ENCODE results near the gene ARMC9. TPM values are rescaled to one million over a fixed set of nuclear protein-coding genes. Genes with fewer than 3 reads are reported as not detected.

The ARMC9 gene
- total and polyA plus RNA-seq, 2 of the 13 experiments (the other 11 are each of a cell fraction or from before 2014, with no cell fraction given), result 9.1 to 12.8 TPM

DNA sequence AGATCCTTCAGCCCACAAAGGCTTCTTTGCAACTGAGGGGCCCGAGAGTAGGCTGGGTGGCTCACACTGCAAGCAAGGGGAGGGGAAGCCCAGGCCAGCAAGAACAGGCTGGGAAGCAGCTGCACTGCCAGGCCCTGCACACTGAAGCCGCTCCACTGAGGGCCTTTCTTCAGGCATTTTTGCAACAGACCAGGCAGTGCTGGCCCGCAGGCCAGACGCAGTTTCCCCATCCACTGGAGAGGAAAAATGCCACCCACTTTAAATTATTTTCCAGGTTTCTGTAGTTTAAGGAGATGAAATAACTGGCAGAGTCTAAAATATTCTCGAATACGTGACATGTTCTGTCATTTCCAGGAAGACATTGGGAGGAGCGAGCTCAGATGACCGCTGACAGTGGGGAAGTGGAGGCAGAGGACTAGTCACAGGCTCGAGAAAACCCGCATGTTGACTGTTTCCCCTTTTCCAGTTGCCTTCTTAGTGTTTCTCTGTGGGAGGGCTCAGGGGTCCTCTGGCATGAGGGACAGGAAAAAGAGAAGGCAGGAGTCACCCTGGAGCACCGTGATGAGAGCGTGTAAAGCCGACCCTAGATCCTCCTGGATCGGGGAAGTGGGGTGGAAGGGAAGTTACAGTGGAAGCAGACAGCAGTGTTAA is 143.8 kb downstream of the ARMC9 start:
- Histone ChIP-seq H3K79me2 (ENCODE audit: insufficient read depth, low read length) (no peaks in the 10 kb centered on the region), H2AFZ (ENCODE audit: low read length) (no peak overlapping the region), H3K36me3 (replicated peaks in 1 of 2; ENCODE audit: control insufficient read depth in 1 of 2, insufficient read depth in 2 of 2, low read length in 2 of 2) (no peaks in the 10 kb centered on the region), H4K20me1 (ENCODE audit: insufficient read depth, low read length) (no peaks in the 10 kb centered on the region), H3K4me1 (ENCODE audit: insufficient read depth, low read length) (peaks cover 10% of the 10 kb centered on the region), H3K27ac (ENCODE audit: extremely low read length, insufficient read depth, low read length) (no peak overlapping the region), H3K4me2 (ENCODE audit: low read depth, low read length) (no peak overlapping the region), H3K4me3 (replicated peaks in 1 of 3; ENCODE audit: insufficient read depth in 1 of 3, low read depth in 2 of 3, low read length in 3 of 3) (no peak overlapping the region), H3K9me3 (ENCODE audit: low read length) (no peaks in the 10 kb centered on the region), H3K27me3 (ENCODE audit: control insufficient read depth in 1 of 2, insufficient read depth in 2 of 2, low read length in 2 of 2) (no peaks in the 10 kb centered on the region), H3K9ac (ENCODE audit: insufficient read depth, low read depth, low read length) (no peak overlapping the region)
- no TSS peak for BruUV-seq (replicated peaks)
- in situ Hi-C loops (cut with HindIII; ENCODE audit: extremely low pct_ligation_motif_present, low pct_unique_long_range_greater_than_20kb), result no loop called here
- intact Hi-C loops (cut with micrococcal nuclease; ENCODE audit: unreplicated experiment), result no loop called here
- no peak for DNase-seq (ENCODE audit: low spot score)
- TF ChIP-seq ZSCAN9 (CRISPR knock-in tag; IDR thresholded peaks at IDR 0.05; ENCODE audit: borderline replicate concordance) (no peak), ZNF468 (CRISPR knock-in tag; IDR thresholded peaks at IDR 0.05) (no peak), DR1 (CRISPR knock-in tag; IDR thresholded peaks at IDR 0.05) (no peak), ZNF839 (CRISPR knock-in tag; IDR thresholded peaks at IDR 0.05; ENCODE audit: borderline replicate concordance) (no peak), DNMT3B (CRISPR knock-in tag; conservative IDR thresholded peaks at IDR 0.05) (no peak), TAF1 (CRISPR knock-in tag; IDR thresholded peaks at IDR 0.05) (no peak), XBP1 (CRISPR knock-in tag; IDR thresholded peaks at IDR 0.05) (no peak)
- TF ChIP-seq, protein P1, sequence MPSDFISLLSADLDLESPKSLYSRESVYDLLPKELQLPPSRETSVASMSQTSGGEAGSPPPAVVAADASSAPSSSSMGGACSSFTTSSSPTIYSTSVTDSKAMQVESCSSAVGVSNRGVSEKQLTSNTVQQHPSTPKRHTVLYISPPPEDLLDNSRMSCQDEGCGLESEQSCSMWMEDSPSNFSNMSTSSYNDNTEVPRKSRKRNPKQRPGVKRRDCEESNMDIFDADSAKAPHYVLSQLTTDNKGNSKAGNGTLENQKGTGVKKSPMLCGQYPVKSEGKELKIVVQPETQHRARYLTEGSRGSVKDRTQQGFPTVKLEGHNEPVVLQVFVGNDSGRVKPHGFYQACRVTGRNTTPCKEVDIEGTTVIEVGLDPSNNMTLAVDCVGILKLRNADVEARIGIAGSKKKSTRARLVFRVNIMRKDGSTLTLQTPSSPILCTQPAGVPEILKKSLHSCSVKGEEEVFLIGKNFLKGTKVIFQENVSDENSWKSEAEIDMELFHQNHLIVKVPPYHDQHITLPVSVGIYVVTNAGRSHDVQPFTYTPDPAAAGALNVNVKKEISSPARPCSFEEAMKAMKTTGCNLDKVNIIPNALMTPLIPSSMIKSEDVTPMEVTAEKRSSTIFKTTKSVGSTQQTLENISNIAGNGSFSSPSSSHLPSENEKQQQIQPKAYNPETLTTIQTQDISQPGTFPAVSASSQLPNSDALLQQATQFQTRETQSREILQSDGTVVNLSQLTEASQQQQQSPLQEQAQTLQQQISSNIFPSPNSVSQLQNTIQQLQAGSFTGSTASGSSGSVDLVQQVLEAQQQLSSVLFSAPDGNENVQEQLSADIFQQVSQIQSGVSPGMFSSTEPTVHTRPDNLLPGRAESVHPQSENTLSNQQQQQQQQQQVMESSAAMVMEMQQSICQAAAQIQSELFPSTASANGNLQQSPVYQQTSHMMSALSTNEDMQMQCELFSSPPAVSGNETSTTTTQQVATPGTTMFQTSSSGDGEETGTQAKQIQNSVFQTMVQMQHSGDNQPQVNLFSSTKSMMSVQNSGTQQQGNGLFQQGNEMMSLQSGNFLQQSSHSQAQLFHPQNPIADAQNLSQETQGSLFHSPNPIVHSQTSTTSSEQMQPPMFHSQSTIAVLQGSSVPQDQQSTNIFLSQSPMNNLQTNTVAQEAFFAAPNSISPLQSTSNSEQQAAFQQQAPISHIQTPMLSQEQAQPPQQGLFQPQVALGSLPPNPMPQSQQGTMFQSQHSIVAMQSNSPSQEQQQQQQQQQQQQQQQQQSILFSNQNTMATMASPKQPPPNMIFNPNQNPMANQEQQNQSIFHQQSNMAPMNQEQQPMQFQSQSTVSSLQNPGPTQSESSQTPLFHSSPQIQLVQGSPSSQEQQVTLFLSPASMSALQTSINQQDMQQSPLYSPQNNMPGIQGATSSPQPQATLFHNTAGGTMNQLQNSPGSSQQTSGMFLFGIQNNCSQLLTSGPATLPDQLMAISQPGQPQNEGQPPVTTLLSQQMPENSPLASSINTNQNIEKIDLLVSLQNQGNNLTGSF (CRISPR knock-in tag; IDR thresholded peaks at IDR 0.05), result no peak
- TF ChIP-seq, protein P2, sequence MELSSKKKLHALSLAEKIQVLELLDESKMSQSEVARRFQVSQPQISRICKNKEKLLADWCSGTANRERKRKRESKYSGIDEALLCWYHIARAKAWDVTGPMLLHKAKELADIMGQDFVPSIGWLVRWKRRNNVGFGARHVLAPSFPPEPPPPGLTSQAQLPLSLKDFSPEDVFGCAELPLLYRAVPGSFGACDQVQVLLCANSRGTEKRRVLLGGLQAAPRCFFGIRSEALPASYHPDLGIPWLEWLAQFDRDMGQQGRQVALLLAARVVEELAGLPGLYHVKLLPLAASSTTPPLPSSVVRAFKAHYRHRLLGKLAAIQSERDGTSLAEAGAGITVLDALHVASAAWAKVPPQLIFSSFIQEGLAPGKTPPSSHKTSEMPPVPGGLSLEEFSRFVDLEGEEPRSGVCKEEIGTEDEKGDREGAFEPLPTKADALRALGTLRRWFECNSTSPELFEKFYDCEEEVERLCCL (CRISPR knock-in tag; IDR thresholded peaks at IDR 0.05; ENCODE audit: borderline replicate concordance), result no peak
- TF ChIP-seq, protein P3, sequence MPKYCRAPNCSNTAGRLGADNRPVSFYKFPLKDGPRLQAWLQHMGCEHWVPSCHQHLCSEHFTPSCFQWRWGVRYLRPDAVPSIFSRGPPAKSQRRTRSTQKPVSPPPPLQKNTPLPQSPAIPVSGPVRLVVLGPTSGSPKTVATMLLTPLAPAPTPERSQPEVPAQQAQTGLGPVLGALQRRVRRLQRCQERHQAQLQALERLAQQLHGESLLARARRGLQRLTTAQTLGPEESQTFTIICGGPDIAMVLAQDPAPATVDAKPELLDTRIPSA (CRISPR knock-in tag; IDR thresholded peaks at IDR 0.05; ENCODE audit: borderline replicate concordance), result no peak
- POLR2A ChIA-PET, result no interaction called here
- no peak for FAIRE-seq
- WGBS (ENCODE audit: low lambda C conversion rate), result 93% methylated on average over 14 of the region's 14 CpGs
- CTCF ChIA-PET (ENCODE audit: low intra/inter-chr PET ratio, low total read pairs), result no interaction called here
- ATAC-seq, result no peak

Measured in HepG2 (cell line).